Naive thymus-derived CD8-positive, alpha-beta T cell (primary cell): Measurements from ENCODE around the gene ZP2. TPM values are rescaled to one million over a fixed set of nuclear protein-coding genes. Genes with fewer than 3 reads are reported as not detected.
"Not testable (repeated sequence)": the region's sequence is repeated elsewhere in the genome, so short reads cannot be mapped to it uniquely, and the experiment has no call there.

ENCODE experiments used
- ATAC-seq, 2 donors: fragments of 150-1000 bp; cut with Tn5 transposase in 1 of 2; sonication (Bioruptor Pico), chemical (Tn5 transposase) in 1 of 2; 1 replicate in 1 of 2; 2 replicates in 1 of 2; pipeline ENCODE4 v1.10.0; 2021; ENCODE audit warnings: mild to moderate bottlenecking in 2 of 2, moderate library complexity in 2 of 2
- POLR2A ChIA-PET: fragments of 350-600 bp; sonication (Branson Sonifier 250); formaldehyde crosslinking; loops from one replicate; lab custom pipeline; 2021; ENCODE audit warnings: antibody characterized with exemption; lab: Charles Lee
- DNase-seq, 10 donors: peaks; one replicate each; pipeline versions ENCODE4 v3.0.0 to v3.0.0-alpha.2; 2020 to 2022
- H3K27ac Mint-ChIP-seq, 10 donors: one replicate each; pipeline ENCODE4 v1.8.0; 2020 to 2022; ENCODE audit warnings: mild to moderate bottlenecking in 10 of 10, mixed read lengths in 10 of 10, moderate library complexity in 4 of 10, inconsistent platforms in 1 of 10
- H3K27me3 Mint-ChIP-seq, 5 donors: one replicate each; pipeline ENCODE4 v1.8.0; 2021 to 2022; ENCODE audit warnings: mixed read lengths in 5 of 5
- H3K36me3 Mint-ChIP-seq, 3 donors: one replicate each; pipeline ENCODE4 v1.8.0; 2020 to 2022; ENCODE audit warnings: mixed read lengths in 3 of 3, mild to moderate bottlenecking in 2 of 3, inconsistent platforms in 1 of 3
- H3K4me1 Mint-ChIP-seq, 4 donors: one replicate each; pipeline ENCODE4 v1.8.0; 2021 to 2022; ENCODE audit warnings: mixed read lengths in 4 of 4
- H3K4me3 Mint-ChIP-seq, 10 donors: one replicate each; pipeline ENCODE4 v1.8.0; 2020 to 2022; ENCODE audit warnings: mild to moderate bottlenecking in 10 of 10, mixed read lengths in 10 of 10, moderate library complexity in 6 of 10, inconsistent platforms in 1 of 10
- H3K9me3 Mint-ChIP-seq, 9 donors: one replicate each; pipeline ENCODE4 v1.8.0; 2020 to 2022; ENCODE audit warnings: mixed read lengths in 9 of 9, mild to moderate bottlenecking in 3 of 9, inconsistent platforms in 1 of 9, moderate library complexity in 1 of 9
- polyA plus RNA-seq, 3 donors: library from polyadenylated mRNA; unstranded; fragments of 300-500 nt; fragmentation: Illumina TruSeq; gene quantifications; one replicate each; pipeline ENCODE4 v1.2.3, GENCODE V29; 2021
- total RNA-seq, 8 experiments: library from RNA in 2 of 8; stranded (reverse) in 2 of 8; gene quantifications; one replicate each; pipeline ENCODE4 v1.2.3 and lab custom pipeline; 2021 to 2026

ZP2 gene
- total and polyA plus RNA-seq, 5 experiments from 2014 or later: not detected

- ATAC-seq (no peak), DNase-seq (no peak)
- Mint-ChIP-seq H3K27me3 (peaks cover 6 to 20% (median 13%) of the 10 kb centered on the region in 5 donors), H3K36me3 (no peaks in the 10 kb centered on the region), H3K4me3 (no peak overlapping the region), H3K27ac (no peak overlapping the region), H3K4me1 (no peaks in the 10 kb centered on the region), H3K9me3 (no peaks in the 10 kb centered on the region)
- POLR2A ChIA-PET: no interaction called here
These were observed 6.1 kb downstream of the ZP2 start for GRCh38 chr16:21205303-21205702.

- H3K27me3 Mint-ChIP-seq: peaks cover 2 to 33% (median 14%) of the 10 kb centered on the region in 5 donors
- no peak for ATAC-seq
These were observed 8.1 kb downstream of the ZP2 start for GRCh38 chr16:21203155-21203797.

GRCh38 chr16:21199607-21200218 lies 11.7 kb downstream of the ZP2 start:
- H3K27me3 Mint-ChIP-seq: peaks cover 2 to 33% (median 27%) of the 10 kb centered on the region in 5 donors
- H3K4me1 Mint-ChIP-seq: peaks cover 0 to under 1% (median 0%) of the 10 kb centered on the region in 4 donors
- H3K27ac Mint-ChIP-seq: no peak overlapping the region
- H3K36me3 Mint-ChIP-seq: no peaks in the 10 kb centered on the region
- DNase-seq (no peak), ATAC-seq (no peak)
- no peaks in the 10 kb centered on the region for H3K9me3 Mint-ChIP-seq
- H3K4me3 Mint-ChIP-seq: no peak overlapping the region
- POLR2A ChIA-PET: no interaction called here

More at GRCh38 chr16:21203155-21203797, 8.1 kb downstream of the ZP2 start:
- H3K9me3 Mint-ChIP-seq: no peaks in the 10 kb centered on the region
- H3K4me3 Mint-ChIP-seq: no peak overlapping the region
- no peak overlapping the region for H3K27ac Mint-ChIP-seq
- DNase-seq: no peak
- POLR2A ChIA-PET: no interaction called here
- no peaks in the 10 kb centered on the region for H3K4me1 Mint-ChIP-seq
- H3K36me3 Mint-ChIP-seq: no peaks in the 10 kb centered on the region

- no peak for ATAC-seq
- H3K4me3 Mint-ChIP-seq: no peak overlapping the region
- POLR2A ChIA-PET: no interaction called here
These were observed 13.8 kb downstream of the ZP2 start for GRCh38 chr16:21197621-21198020.

GRCh38 chr16:21197112-21197511 lies 14.3 kb downstream of the ZP2 start:
- POLR2A ChIA-PET: no interaction called here
- Mint-ChIP-seq H3K4me3 (no peak overlapping the region), H3K9me3 (no peaks in the 10 kb centered on the region), H3K36me3 (peaks cover 0 to 3% (median 0%) of the 10 kb centered on the region in 3 donors), H3K4me1 (peaks cover 0 to 2% (median 0%) of the 10 kb centered on the region in 4 donors), H3K27ac (no peak overlapping the region), H3K27me3 (peaks cover 3 to 42% (median 33%) of the 10 kb centered on the region in 5 donors)
- DNase-seq (no peak), ATAC-seq (no peak)

More at GRCh38 chr16:21197621-21198020, 13.8 kb downstream of the ZP2 start:
- Mint-ChIP-seq H3K4me1 (peaks cover 0 to 2% (median 0%) of the 10 kb centered on the region in 4 donors), H3K27ac (no peak overlapping the region), H3K9me3 (no peaks in the 10 kb centered on the region), H3K27me3 (peaks cover 2 to 42% (median 33%) of the 10 kb centered on the region in 5 donors), H3K36me3 (no peaks in the 10 kb centered on the region)
- DNase-seq: no peak

GRCh38 chr16:21195330-21195729 lies 16.0 kb downstream of the ZP2 start:
- H3K36me3 Mint-ChIP-seq, ATAC-seq, H3K4me3 Mint-ChIP-seq, H3K9me3 Mint-ChIP-seq, H3K27ac Mint-ChIP-seq, DNase-seq, POLR2A ChIA-PET, H3K4me1 Mint-ChIP-seq: not testable (repeated sequence)
- peaks cover 4 to 33% (median 24%) of the 10 kb centered on the region in 5 donors for H3K27me3 Mint-ChIP-seq

GRCh38 chr16:21194771-21195301 lies 16.5 kb downstream of the ZP2 start:
- POLR2A ChIA-PET: no interaction called here
- ATAC-seq (no peak), DNase-seq (no peak)
- Mint-ChIP-seq H3K4me1 (peaks cover 0 to 2% (median 0%) of the 10 kb centered on the region in 4 donors), H3K36me3 (peaks cover 0 to 6% (median 0%) of the 10 kb centered on the region in 3 donors), H3K4me3 (no peak overlapping the region), H3K9me3 (peaks cover 0 to 6% (median 0%) of the 10 kb centered on the region in 9 donors), H3K27ac (no peak overlapping the region), H3K27me3 (peaks cover 4 to 34% (median 23%) of the 10 kb centered on the region in 5 donors)

- DNase-seq (no peak), ATAC-seq (no peak)
- H3K27ac Mint-ChIP-seq: no peak overlapping the region
- POLR2A ChIA-PET: no interaction called here
- no peak overlapping the region for H3K4me3 Mint-ChIP-seq
- H3K4me1 Mint-ChIP-seq: peaks cover 0 to 6% (median 3%) of the 10 kb centered on the region in 4 donors
- H3K36me3 Mint-ChIP-seq: peaks cover 0 to 6% (median 0%) of the 10 kb centered on the region in 3 donors
- peaks cover 0 to 36% (median 20%) of the 10 kb centered on the region in 5 donors for H3K27me3 Mint-ChIP-seq
- H3K9me3 Mint-ChIP-seq: peaks cover 0 to 6% (median 0%) of the 10 kb centered on the region in 9 donors
These were observed 18.4 kb downstream of the ZP2 start for GRCh38 chr16:21192991-21193390.

GRCh38 chr16:21190599-21190998 lies 20.8 kb downstream of the ZP2 start:
- Mint-ChIP-seq H3K36me3 (peaks cover 0 to 6% (median 0%) of the 10 kb centered on the region in 3 donors), H3K4me1 (peaks cover 0 to 6% (median 3%) of the 10 kb centered on the region in 4 donors)
- ATAC-seq: no peak

GRCh38 chr16:21190013-21190412 lies 21.4 kb downstream of the ZP2 start:
- Mint-ChIP-seq H3K27me3 (peaks cover 0 to 24% (median 14%) of the 10 kb centered on the region in 5 donors), H3K27ac (no peak overlapping the region), H3K36me3 (peaks cover 0 to 6% (median 0%) of the 10 kb centered on the region in 3 donors), H3K4me3 (no peak overlapping the region), H3K9me3 (peaks cover 0 to 6% (median 0%) of the 10 kb centered on the region in 9 donors), H3K4me1 (peaks cover 0 to 6% (median 3%) of the 10 kb centered on the region in 4 donors)
- no peak for ATAC-seq
- POLR2A ChIA-PET: interaction anchor here (0.7 kb wide), 1 partner anchor 27 kb away, joined by 3 read pairs; no protein-coding TSS in a partner anchor
- no peak for DNase-seq

More at GRCh38 chr16:21190599-21190998, 20.8 kb downstream of the ZP2 start:
- no peak for DNase-seq
- H3K4me3 Mint-ChIP-seq: no peak overlapping the region
- peaks cover 0 to 6% (median 0%) of the 10 kb centered on the region in 9 donors for H3K9me3 Mint-ChIP-seq
- POLR2A ChIA-PET: interaction anchor here (0.7 kb wide), 1 partner anchor 26 kb away, joined by 3 read pairs; no protein-coding TSS in a partner anchor
- no peak overlapping the region for H3K27ac Mint-ChIP-seq
- H3K27me3 Mint-ChIP-seq: peaks cover 0 to 29% (median 17%) of the 10 kb centered on the region in 5 donors

- Mint-ChIP-seq H3K9me3 (peaks cover 0 to 6% (median 1%) of the 10 kb centered on the region in 9 donors), H3K27me3 (peaks cover 0 to 17% (median 7%) of the 10 kb centered on the region in 5 donors), H3K4me3 (no peak overlapping the region), H3K4me1 (peaks cover 0 to 8% (median 3%) of the 10 kb centered on the region in 4 donors), H3K36me3 (peaks cover 0 to 6% (median 0%) of the 10 kb centered on the region in 3 donors), H3K27ac (peak overlapping the region in 1 of 10 donors; percentile 69)
- POLR2A ChIA-PET: interaction anchor here (0.6 to 0.7 kb wide), 2 partner anchors 27 to 333 kb away, joined by 3 read pairs; no protein-coding TSS in a partner anchor
- no peak for DNase-seq
- ATAC-seq: no peak
These were observed 22.1 kb downstream of the ZP2 start for GRCh38 chr16:21189311-21189710.

- peaks cover 0 to 8% (median 3%) of the 10 kb centered on the region in 4 donors for H3K4me1 Mint-ChIP-seq
- no peak for DNase-seq
- POLR2A ChIA-PET: no interaction called here
- peak overlapping the region in 2 of 10 donors; percentile 12 to 57 for H3K27ac Mint-ChIP-seq
- H3K36me3 Mint-ChIP-seq: peaks cover 5 to 9% (median 6%) of the 10 kb centered on the region in 3 donors
- peaks cover 0 to 11% (median 0%) of the 10 kb centered on the region in 5 donors for H3K27me3 Mint-ChIP-seq
- H3K4me3 Mint-ChIP-seq: no peak overlapping the region
- peaks cover 0 to 6% (median 2%) of the 10 kb centered on the region in 9 donors for H3K9me3 Mint-ChIP-seq
- no peak for ATAC-seq
These were observed 25.1 kb downstream of the ZP2 start for GRCh38 chr16:21186326-21186691.
